ENCODE data around the gene RAD51B. TPM values are rescaled to one million over a fixed set of nuclear protein-coding genes. Genes with fewer than 3 reads are reported as not detected.

Gene RAD51B
- polyA plus RNA-seq, 1 donor (not counting 4 experiments of a cell fraction or from before 2014, with no cell fraction given): 13.3 TPM

DNA sequence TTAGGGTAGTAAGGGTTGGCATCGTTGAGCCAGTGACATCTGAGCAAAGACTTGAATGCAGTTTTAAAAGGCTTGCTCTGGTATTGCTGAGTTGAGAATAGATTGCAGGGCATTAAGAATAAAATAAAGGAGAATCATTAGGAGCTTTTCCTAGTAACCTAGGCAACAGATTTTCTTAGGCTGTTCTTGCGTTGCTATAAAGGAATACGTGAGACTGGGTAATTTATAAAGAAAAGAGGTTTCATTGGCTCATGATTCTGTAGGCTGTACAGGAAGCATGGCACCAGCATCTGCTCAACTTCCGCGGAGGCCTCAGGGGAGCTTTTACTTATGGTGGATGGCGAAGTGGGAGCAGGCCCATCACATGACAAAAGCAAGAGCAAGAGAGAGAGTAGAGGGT, 97.4 kb downstream of the RAD51B start:
- Histone ChIP-seq H3K9me3 (ENCODE audit: control insufficient read depth, low read depth, low read length) (no peaks in the 10 kb centered on the region), H3K4me1 (ENCODE audit: control insufficient read depth, extremely low read depth, insufficient read depth, low read length) (no peaks in the 10 kb centered on the region), H4K20me1 (ENCODE audit: control insufficient read depth, extremely low read depth, insufficient read depth, low read length) (no peaks in the 10 kb centered on the region), H3K79me2 (ENCODE audit: control insufficient read depth, insufficient read depth, low read length) (no peaks in the 10 kb centered on the region), H3K4me2 (ENCODE audit: control insufficient read depth, extremely low read depth, insufficient read depth, low read depth, low read length) (no peak overlapping the region), H3K9me1 (ENCODE audit: control insufficient read depth, extremely low read depth, insufficient read depth, low read length) (no peaks in the 10 kb centered on the region), H3K36me3 (ENCODE audit: control insufficient read depth in 2 of 2, extremely low read depth in 1 of 2, insufficient read depth in 2 of 2, low read length in 2 of 2) (no peaks in the 10 kb centered on the region), H2AFZ (ENCODE audit: control insufficient read depth, low read length) (no peak overlapping the region), H3K27ac (ENCODE audit: control insufficient read depth, insufficient read depth, low read length) (no peak overlapping the region), H3K9ac (ENCODE audit: control insufficient read depth, extremely low read depth, insufficient read depth, low read length) (no peak overlapping the region), H3K4me3 (ENCODE audit: control insufficient read depth in 2 of 3, extremely low read depth in 1 of 3, insufficient read depth in 2 of 3, low read depth in 1 of 3, low read length in 3 of 3) (no peak overlapping the region), H3K27me3 (ENCODE audit: control insufficient read depth, extremely low read depth, insufficient read depth, low read length) (no peaks in the 10 kb centered on the region)
- dilution Hi-C loops (cut with MboI; ENCODE audit: extremely low pct_ligation_motif_present, low sequenced_read_pairs): no loop called here
- TF ChIP-seq, protein P1, sequence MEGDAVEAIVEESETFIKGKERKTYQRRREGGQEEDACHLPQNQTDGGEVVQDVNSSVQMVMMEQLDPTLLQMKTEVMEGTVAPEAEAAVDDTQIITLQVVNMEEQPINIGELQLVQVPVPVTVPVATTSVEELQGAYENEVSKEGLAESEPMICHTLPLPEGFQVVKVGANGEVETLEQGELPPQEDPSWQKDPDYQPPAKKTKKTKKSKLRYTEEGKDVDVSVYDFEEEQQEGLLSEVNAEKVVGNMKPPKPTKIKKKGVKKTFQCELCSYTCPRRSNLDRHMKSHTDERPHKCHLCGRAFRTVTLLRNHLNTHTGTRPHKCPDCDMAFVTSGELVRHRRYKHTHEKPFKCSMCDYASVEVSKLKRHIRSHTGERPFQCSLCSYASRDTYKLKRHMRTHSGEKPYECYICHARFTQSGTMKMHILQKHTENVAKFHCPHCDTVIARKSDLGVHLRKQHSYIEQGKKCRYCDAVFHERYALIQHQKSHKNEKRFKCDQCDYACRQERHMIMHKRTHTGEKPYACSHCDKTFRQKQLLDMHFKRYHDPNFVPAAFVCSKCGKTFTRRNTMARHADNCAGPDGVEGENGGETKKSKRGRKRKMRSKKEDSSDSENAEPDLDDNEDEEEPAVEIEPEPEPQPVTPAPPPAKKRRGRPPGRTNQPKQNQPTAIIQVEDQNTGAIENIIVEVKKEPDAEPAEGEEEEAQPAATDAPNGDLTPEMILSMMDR (optimal IDR thresholded peaks at IDR 0.05 in 1 of 3, IDR thresholded peaks at IDR 0.05 in 1 of 3, conservative IDR thresholded peaks at IDR 0.05 in 1 of 3; ENCODE audit: extremely low read depth in 1 of 3, insufficient read depth in 2 of 3, low read length in 3 of 3): no peak
- no peak for TF ChIP-seq EZH2 (IDR thresholded peaks at IDR 0.05; ENCODE audit: low read length)
- DNase-seq (ENCODE audit: low read depth, low spot score) (no peak), FAIRE-seq (no peak)

- H3K9ac ChIP-seq (ENCODE audit: control insufficient read depth, extremely low read depth, insufficient read depth, low read length): no peak overlapping the region
- FAIRE-seq (no peak), DNase-seq (ENCODE audit: low read depth, low spot score) (no peak)
- H3K4me3 ChIP-seq (ENCODE audit: control insufficient read depth in 2 of 3, extremely low read depth in 1 of 3, insufficient read depth in 2 of 3, low read depth in 1 of 3, low read length in 3 of 3): no peak overlapping the region
- H3K9me3 ChIP-seq (ENCODE audit: control insufficient read depth, low read depth, low read length): no peaks in the 10 kb centered on the region
- no peak overlapping the region for H3K4me2 ChIP-seq (ENCODE audit: control insufficient read depth, extremely low read depth, insufficient read depth, low read depth, low read length)
- dilution Hi-C loops (cut with MboI; ENCODE audit: extremely low pct_ligation_motif_present, low sequenced_read_pairs): no loop called here
- no peak overlapping the region for H3K27ac ChIP-seq (ENCODE audit: control insufficient read depth, insufficient read depth, low read length)
- H3K9me1 ChIP-seq (ENCODE audit: control insufficient read depth, extremely low read depth, insufficient read depth, low read length): no peaks in the 10 kb centered on the region
- H3K4me1 ChIP-seq (ENCODE audit: control insufficient read depth, extremely low read depth, insufficient read depth, low read length): no peaks in the 10 kb centered on the region
- no peak for TF ChIP-seq EZH2 (IDR thresholded peaks at IDR 0.05; ENCODE audit: low read length)
- TF ChIP-seq, protein P1 (optimal IDR thresholded peaks at IDR 0.05 in 1 of 3, IDR thresholded peaks at IDR 0.05 in 1 of 3, conservative IDR thresholded peaks at IDR 0.05 in 1 of 3; ENCODE audit: extremely low read depth in 1 of 3, insufficient read depth in 2 of 3, low read length in 3 of 3): no peak
- no peaks in the 10 kb centered on the region for H3K36me3 ChIP-seq (ENCODE audit: control insufficient read depth in 2 of 2, extremely low read depth in 1 of 2, insufficient read depth in 2 of 2, low read length in 2 of 2)
- H3K79me2 ChIP-seq (ENCODE audit: control insufficient read depth, insufficient read depth, low read length): no peaks in the 10 kb centered on the region
- no peak overlapping the region for H2AFZ ChIP-seq (ENCODE audit: control insufficient read depth, low read length)
- no peaks in the 10 kb centered on the region for H4K20me1 ChIP-seq (ENCODE audit: control insufficient read depth, extremely low read depth, insufficient read depth, low read length)
- H3K27me3 ChIP-seq (ENCODE audit: control insufficient read depth, extremely low read depth, insufficient read depth, low read length): no peaks in the 10 kb centered on the region
Observed at GRCh38 chr14:67918838-67919237, 99.3 kb downstream of the RAD51B start.

Data from keratinocyte (primary cell).